Embryonic facial prominence (tissue), 1 donor: ENCODE measurements around the gene CACNA2D3.

Experiments used
- DNase-seq: peaks from one replicate; pipeline ENCODE4 v3.0.0-alpha.2; 2016; ENCODE audit errors: extremely low spot score

The CACNA2D3 gene

GRCh38 chr3:54215521-54215920, 93.2 kb downstream of the CACNA2D3 start:
- no peak for DNase-seq

- no peak for DNase-seq
Measured at GRCh38 chr3:54217828-54218227, 95.5 kb downstream of the CACNA2D3 start.

GRCh38 chr3:54222316-54222715, 100.0 kb downstream of the CACNA2D3 start:
- no peak for DNase-seq

- no peak for DNase-seq
Measured at GRCh38 chr3:54223063-54223462, 100.7 kb downstream of the CACNA2D3 start.

GRCh38 chr3:54225841-54226528, 103.6 kb downstream of the CACNA2D3 start:
- DNase-seq = no peak

- no peak for DNase-seq
Measured at GRCh38 chr3:54228806-54229205, 106.5 kb downstream of the CACNA2D3 start.

- DNase-seq = no peak
Measured at GRCh38 chr3:54232618-54233017, 110.3 kb downstream of the CACNA2D3 start.

- no peak for DNase-seq
Measured at GRCh38 chr3:54235998-54236397, 113.6 kb downstream of the CACNA2D3 start.

GRCh38 chr3:54237109-54237508, 114.8 kb downstream of the CACNA2D3 start:
- no peak for DNase-seq

- DNase-seq = no peak
Measured at GRCh38 chr3:54237788-54238502, 115.6 kb downstream of the CACNA2D3 start.

GRCh38 chr3:54240309-54240708, 118.0 kb downstream of the CACNA2D3 start:
- no peak for DNase-seq

- no peak for DNase-seq
Measured at GRCh38 chr3:54243056-54243931, 120.9 kb downstream of the CACNA2D3 start.

- DNase-seq = no peak
Measured at GRCh38 chr3:54243960-54244682, 121.8 kb downstream of the CACNA2D3 start.

GRCh38 chr3:54251705-54252104, 129.4 kb downstream of the CACNA2D3 start:
- no peak for DNase-seq

GRCh38 chr3:54257125-54257720, 134.9 kb downstream of the CACNA2D3 start:
- no peak for DNase-seq

- no peak for DNase-seq
Measured at GRCh38 chr3:54259636-54260035, 137.3 kb downstream of the CACNA2D3 start.

GRCh38 chr3:54261141-54261540, 138.8 kb downstream of the CACNA2D3 start:
- no peak for DNase-seq

GRCh38 chr3:54262541-54262940, 140.2 kb downstream of the CACNA2D3 start:
- DNase-seq = no peak

GRCh38 chr3:54262946-54263345, 140.6 kb downstream of the CACNA2D3 start:
- no peak for DNase-seq

GRCh38 chr3:54264050-54264449, 141.7 kb downstream of the CACNA2D3 start:
- no peak for DNase-seq

- no peak for DNase-seq
Measured at GRCh38 chr3:54270816-54271526, 148.6 kb downstream of the CACNA2D3 start.
